Heart left ventricle (tissue), 13 donors: ENCODE measurements around the gene FOXD4L4.
"Not testable (repeated sequence)": the region's sequence is repeated elsewhere in the genome, so short reads cannot be mapped to it uniquely, and the experiment has no call there.

ENCODE experiments used
- POLR2A ChIP-seq, 2 donors: fragments of 450-650 bp; IDR thresholded peaks; one replicate each; pipeline ENCODE4 v1.6.1; 2017; ENCODE audit warnings: antibody characterized with exemption in 2 of 2, mild to moderate bottlenecking in 2 of 2, moderate library complexity in 2 of 2
- TF ChIP-seq, protein P1 (sequence below), 12 donors: fragments of 200-600 bp; sonication (generic) in 4 of 12; IDR thresholded peaks; one replicate each; pipeline versions ENCODE4 v1.5.0 to v1.8.0; 2018 to 2022; ENCODE audit warnings: antibody characterized with exemption in 12 of 12, mild to moderate bottlenecking in 5 of 12
- donor health status: ischemic (EF 13 %, LVEDD 7.1; RV severe dilation, severe dysfunction).
- donor health status: DM: no; HTN: yes; CAD: no.
- donor health status: DM: no; HTN: no; CAD: no.
- donor health status: ischemic (EF 25% LVEDD 6.9; RV normal size, moderate dysfunction).
- donor health status: ischemic (EF 25% LVEDD 5.7; RV mildly dilated, moderate dysfunction).
- donor health status: ischemic (EF 35%, LVEDD 5.7; RV mildly dilated, moderate dysfunction).
- donor health status: nonischemic (EF 11% LVEDD 7.7; RV severe dilation, severe dysfunction).
- donor health status: DM: yes; HTN: yes; CAD: no.
- donor health status: PGD.
- donor health status: ischemic (EF 29% LVEDD 5.4; RV normal size, mild dysfunction).
- donor health status: nonischemic (EF 23%, LVEDD 6.1; RV moderate dilation, normal function).

- TF ChIP-seq, protein P1, sequence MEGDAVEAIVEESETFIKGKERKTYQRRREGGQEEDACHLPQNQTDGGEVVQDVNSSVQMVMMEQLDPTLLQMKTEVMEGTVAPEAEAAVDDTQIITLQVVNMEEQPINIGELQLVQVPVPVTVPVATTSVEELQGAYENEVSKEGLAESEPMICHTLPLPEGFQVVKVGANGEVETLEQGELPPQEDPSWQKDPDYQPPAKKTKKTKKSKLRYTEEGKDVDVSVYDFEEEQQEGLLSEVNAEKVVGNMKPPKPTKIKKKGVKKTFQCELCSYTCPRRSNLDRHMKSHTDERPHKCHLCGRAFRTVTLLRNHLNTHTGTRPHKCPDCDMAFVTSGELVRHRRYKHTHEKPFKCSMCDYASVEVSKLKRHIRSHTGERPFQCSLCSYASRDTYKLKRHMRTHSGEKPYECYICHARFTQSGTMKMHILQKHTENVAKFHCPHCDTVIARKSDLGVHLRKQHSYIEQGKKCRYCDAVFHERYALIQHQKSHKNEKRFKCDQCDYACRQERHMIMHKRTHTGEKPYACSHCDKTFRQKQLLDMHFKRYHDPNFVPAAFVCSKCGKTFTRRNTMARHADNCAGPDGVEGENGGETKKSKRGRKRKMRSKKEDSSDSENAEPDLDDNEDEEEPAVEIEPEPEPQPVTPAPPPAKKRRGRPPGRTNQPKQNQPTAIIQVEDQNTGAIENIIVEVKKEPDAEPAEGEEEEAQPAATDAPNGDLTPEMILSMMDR (IDR thresholded peaks at IDR 0.05), result not testable (repeated sequence)
- TF ChIP-seq POLR2A (IDR thresholded peaks at IDR 0.05), result not testable (repeated sequence)
Measured at GRCh38 chr9:65714445-65714844, 22.5 kb upstream of the FOXD4L4 start.
